Spleen (tissue), 11 donors: ENCODE results near the gene ZBTB7A. TPM values are rescaled to one million over a fixed set of nuclear protein-coding genes. Genes with fewer than 3 reads are reported as not detected.

Experiments
- DNase-seq: peaks from one replicate; pipeline ENCODE4 v3.0.0-alpha.2; 2020
- H3K27ac ChIP-seq, 8 donors: fragments of 200-600 bp; sonication (generic) in 7 of 8; 1 replicate in 4 of 8; 2 replicates in 4 of 8; pipeline versions ENCODE4 v1.5.0 to v1.8.0; 2016 to 2021; ENCODE audit warnings: inconsistent platforms in 4 of 8, mild to moderate bottlenecking in 4 of 8, moderate library complexity in 1 of 8
- H3K27me3 ChIP-seq, 7 donors: fragments of 200-600 bp; sonication (generic) in 6 of 7; replicated peaks in 1 of 7; 1 replicate in 4 of 7; 2 replicates in 3 of 7; pipeline versions ENCODE4 v1.5.0 to v1.8.0; 2016 to 2021; ENCODE audit warnings: inconsistent platforms in 3 of 7, mild to moderate bottlenecking in 1 of 7
- H3K36me3 ChIP-seq, 6 donors: fragments of 200-600 bp; sonication (generic) in 5 of 6; 1 replicate in 4 of 6; 2 replicates in 2 of 6; pipeline versions ENCODE4 v1.5.0 to v1.8.0; 2016 to 2021; ENCODE audit warnings: inconsistent platforms in 2 of 6
- H3K4me1 ChIP-seq, 6 donors: fragments of 200-600 bp; sonication (generic) in 5 of 6; 1 replicate in 3 of 6; 2 replicates in 3 of 6; pipeline versions ENCODE4 v1.5.0 to v1.8.0; 2016 to 2021; ENCODE audit warnings: inconsistent platforms in 3 of 6
- H3K4me3 ChIP-seq, 8 donors: fragments of 200-600 bp; sonication (generic) in 7 of 8; 1 replicate in 4 of 8; 2 replicates in 4 of 8; pipeline versions ENCODE4 v1.5.0 to v1.8.0; 2016 to 2021; ENCODE audit warnings: inconsistent platforms in 4 of 8, mild to moderate bottlenecking in 4 of 8, moderate library complexity in 2 of 8
- H3K9me3 ChIP-seq, 8 donors: fragments of 200-600 bp; sonication (generic) in 7 of 8; 1 replicate in 4 of 8; 2 replicates in 4 of 8; pipeline versions ENCODE4 v1.5.0 to v1.8.0; 2016 to 2021; ENCODE audit warnings: inconsistent platforms in 4 of 8
- POLR2A ChIP-seq, 3 donors: fragments of 450-650 bp; IDR thresholded peaks; one replicate each; pipeline ENCODE4 v1.5.1; 2017; ENCODE audit warnings: antibody characterized with exemption in 3 of 3, mild to moderate bottlenecking in 1 of 3
- POLR2AphosphoS5 ChIP-seq, 3 donors: sonication (generic); formaldehyde crosslinking; IDR thresholded peaks; one replicate each; pipeline ENCODE4 v1.5.1; 2017; ENCODE audit warnings: antibody characterized with exemption in 3 of 3
- WGBS, 5 donors: extraction: QIAGEN DNeasy Blood & Tissue Kit in 3 of 5; methylation state at CpG; one replicate each; pipeline versions ENCODE4 v1.1.5 to v1.1.7; 2013 to 2018; 5-methylcytosine and 5-hydroxymethylcytosine counted together
- intact Hi-C: fragments of 100-400 bp; cut with DNase I; formaldehyde crosslinking; loops from one replicate; pipeline ENCODE4 v1.15.0; 2023; ENCODE audit warnings: low total_unique reads
- polyA plus RNA-seq, 3 donors: library from polyadenylated mRNA; stranded (reverse); fragments of 200-250 nt; gene quantifications; one replicate each; pipeline ENCODE4 v1.2.1, GENCODE V29; 2013
- total RNA-seq, 7 donors: library from RNA; depleted of rRNA in 3 of 7; stranded (reverse); fragments of >200 nt in 3 of 7; fragmentation: NEBNext Ultra II Directional in 4 of 7; extraction: Animal tissue kit (Norgen Biotek cat#: 25700) in 4 of 7; gene quantifications; one replicate each; pipeline versions ENCODE4 v1.1.0 to v1.2.1, GENCODE V29; 2016 to 2021
- TF ChIP-seq, protein P1 (sequence below), 11 experiments: fragments of 200-600 bp in 7 of 11; fragments of 450-650 bp in 4 of 11; sonication (generic) in 4 of 11; IDR thresholded peaks in 8 of 11; conservative IDR thresholded peaks in 3 of 11; 1 replicate in 7 of 11; 2 replicates in 4 of 11; pipeline versions ENCODE4 v1.4.0 to v1.8.0; 2016 to 2021; ENCODE audit warnings: antibody characterized with exemption in 11 of 11, inconsistent platforms in 4 of 11, mild to moderate bottlenecking in 1 of 11
- donor health status: healthy with polysubstance abuse.
- donor health status: DM: no; HTN: no; CAD: no; lungs with moderate emphysema.
- donor health status: DM: no; HTN: no; CAD: no.
- donor health status: Bipolar disorder and iron deficiency.
- donor health status: healthy.
- donor health status: DM: no; HTN: no; CAD: no.
- donor health status: DM: yes; HTN: yes; CAD: no.

The ZBTB7A gene
- total and polyA plus RNA-seq, 10 donors: 4.0 to 68.1 (median 50.8) TPM

DNA sequence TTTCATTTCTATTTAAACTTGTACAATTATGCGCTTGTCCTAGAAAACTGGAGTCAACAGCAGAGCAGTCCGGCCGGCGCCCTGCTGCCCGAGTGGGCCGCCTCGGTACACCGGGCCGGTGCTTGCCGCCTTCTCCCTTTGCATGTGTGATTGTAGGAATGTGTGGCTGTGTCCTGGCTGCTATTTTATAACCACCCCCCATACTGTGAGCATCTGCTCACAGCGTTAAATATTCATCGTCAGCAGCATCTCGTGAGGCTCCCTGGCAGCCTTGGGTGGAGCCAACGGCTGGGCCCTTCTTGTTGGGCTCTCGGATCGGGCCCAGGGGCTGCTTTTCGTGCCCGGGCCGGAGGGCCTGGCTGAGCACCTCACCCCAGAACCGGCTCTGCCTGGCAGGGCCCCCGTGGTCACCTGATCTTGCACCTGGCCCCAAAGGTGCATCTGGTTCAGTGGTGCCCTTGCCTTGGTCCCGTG lies 48.5 kb downstream of the ZBTB7A start:
- intact Hi-C loops: no loop called here

DNA sequence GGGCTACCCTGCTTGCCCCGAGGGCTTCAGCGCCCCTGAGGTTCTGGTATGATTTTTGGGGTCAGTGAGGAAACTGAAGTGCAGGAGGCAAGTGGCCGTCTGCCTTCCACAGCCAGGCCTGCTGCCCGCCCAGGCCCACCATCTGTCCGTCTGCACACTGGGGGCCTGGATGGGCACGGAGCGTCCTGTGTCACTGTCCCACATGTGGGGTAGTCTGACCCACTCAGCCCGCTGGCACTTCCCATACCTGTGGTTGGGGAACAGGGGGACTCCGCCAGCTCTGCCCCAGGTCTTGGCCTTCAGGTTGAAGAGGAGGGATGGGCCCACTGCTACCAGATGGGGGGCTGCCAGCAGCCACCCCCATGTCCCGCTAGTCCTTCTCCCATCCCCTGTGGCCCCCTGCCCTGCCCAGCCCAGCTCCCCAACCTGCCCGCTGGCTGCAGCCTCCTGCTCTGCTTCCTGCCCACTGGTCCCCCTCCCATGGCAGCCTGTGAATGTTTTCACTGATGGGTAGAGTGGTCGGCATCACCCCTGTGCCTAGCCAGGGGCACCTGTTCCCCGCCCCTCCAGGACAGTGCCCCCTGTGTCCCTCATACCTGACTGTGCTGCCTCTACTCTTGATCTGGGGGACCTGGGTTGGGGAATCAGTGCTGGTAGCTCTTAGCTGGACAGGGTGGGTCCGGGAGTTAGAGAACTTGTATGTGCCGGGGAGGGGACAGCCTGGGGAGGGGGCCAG lies 49.6 kb downstream of the ZBTB7A start:
- intact Hi-C loops: no loop called here
- peaks cover 0 to 85% (median 38%) of the 10 kb centered on the region in 6 donors for H3K4me1 ChIP-seq
- peaks cover 0 to 100% (median 45%) of the 10 kb centered on the region in 6 donors for H3K36me3 ChIP-seq

More for the DNA sequence above, 48.5 kb downstream of the ZBTB7A start:
- no peaks in the 10 kb centered on the region for H3K27me3 ChIP-seq
- peaks cover 0 to 94% (median 39%) of the 10 kb centered on the region in 6 donors for H3K36me3 ChIP-seq
- H3K4me1 ChIP-seq: peaks cover 0 to 81% (median 41%) of the 10 kb centered on the region in 6 donors
- no peak overlapping the region for H3K4me3 ChIP-seq
- TF ChIP-seq POLR2A (IDR thresholded peaks at IDR 0.05) (no peak), POLR2AphosphoS5 (IDR thresholded peaks at IDR 0.05) (no peak)
- TF ChIP-seq, protein P1, sequence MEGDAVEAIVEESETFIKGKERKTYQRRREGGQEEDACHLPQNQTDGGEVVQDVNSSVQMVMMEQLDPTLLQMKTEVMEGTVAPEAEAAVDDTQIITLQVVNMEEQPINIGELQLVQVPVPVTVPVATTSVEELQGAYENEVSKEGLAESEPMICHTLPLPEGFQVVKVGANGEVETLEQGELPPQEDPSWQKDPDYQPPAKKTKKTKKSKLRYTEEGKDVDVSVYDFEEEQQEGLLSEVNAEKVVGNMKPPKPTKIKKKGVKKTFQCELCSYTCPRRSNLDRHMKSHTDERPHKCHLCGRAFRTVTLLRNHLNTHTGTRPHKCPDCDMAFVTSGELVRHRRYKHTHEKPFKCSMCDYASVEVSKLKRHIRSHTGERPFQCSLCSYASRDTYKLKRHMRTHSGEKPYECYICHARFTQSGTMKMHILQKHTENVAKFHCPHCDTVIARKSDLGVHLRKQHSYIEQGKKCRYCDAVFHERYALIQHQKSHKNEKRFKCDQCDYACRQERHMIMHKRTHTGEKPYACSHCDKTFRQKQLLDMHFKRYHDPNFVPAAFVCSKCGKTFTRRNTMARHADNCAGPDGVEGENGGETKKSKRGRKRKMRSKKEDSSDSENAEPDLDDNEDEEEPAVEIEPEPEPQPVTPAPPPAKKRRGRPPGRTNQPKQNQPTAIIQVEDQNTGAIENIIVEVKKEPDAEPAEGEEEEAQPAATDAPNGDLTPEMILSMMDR (IDR thresholded peaks at IDR 0.05 in 8 of 11, conservative IDR thresholded peaks at IDR 0.05 in 3 of 11): no peak
- no peak overlapping the region for H3K27ac ChIP-seq
- DNase-seq: no peak
- peaks cover 0 to 9% (median 0%) of the 10 kb centered on the region in 8 donors for H3K9me3 ChIP-seq
- WGBS, 5 donors: 88 to 95% (median 92%) methylated on average over 18 to 22 of the region's 22 CpGs

DNA sequence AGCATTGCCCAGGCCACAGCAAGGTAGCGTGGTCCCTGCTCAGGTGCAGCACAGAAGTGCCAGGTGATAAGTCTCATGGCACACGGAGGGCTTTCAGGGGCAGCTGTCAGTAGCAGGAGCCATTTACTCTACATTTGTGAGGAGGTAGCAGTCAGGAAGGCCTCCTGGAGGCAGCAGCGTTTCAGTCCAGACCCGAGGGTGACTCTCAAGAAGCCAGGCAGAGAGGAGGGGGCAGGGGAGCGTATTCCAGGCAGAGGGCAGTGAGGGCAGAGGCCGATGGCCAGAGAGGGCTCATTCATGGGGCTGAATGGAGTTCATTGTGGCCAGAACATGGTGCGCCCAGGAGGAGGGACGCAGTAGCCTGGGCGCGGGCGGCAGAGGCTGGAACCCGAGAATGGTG lies 50.2 kb downstream of the ZBTB7A start:
- no peak for DNase-seq
- Histone ChIP-seq H3K36me3 (peaks cover 0 to 96% (median 45%) of the 10 kb centered on the region in 6 donors), H3K4me1 (peaks cover 0 to 86% (median 38%) of the 10 kb centered on the region in 6 donors), H3K4me3 (no peak overlapping the region), H3K27me3 (no peaks in the 10 kb centered on the region), H3K27ac (peak overlapping the region in 5 of 8 donors; percentile 17 to 63 (median 46)), H3K9me3 (no peaks in the 10 kb centered on the region)
- intact Hi-C loops: no loop called here
- WGBS, 5 donors: 88 to 94% (median 92%) methylated on average over 11 to 12 of the region's 12 CpGs
- TF ChIP-seq, protein P1 (IDR thresholded peaks at IDR 0.05 in 8 of 11, conservative IDR thresholded peaks at IDR 0.05 in 3 of 11): no peak
- no peak for TF ChIP-seq POLR2A (IDR thresholded peaks at IDR 0.05)

More for the DNA sequence above, 49.6 kb downstream of the ZBTB7A start:
- 89 to 99% (median 96%) methylated on average over 9 to 15 of the region's 15 CpGs for WGBS, 5 donors
- Histone ChIP-seq H3K9me3 (peaks cover 0 to 6% (median 0%) of the 10 kb centered on the region in 8 donors), H3K27ac (no peak overlapping the region), H3K27me3 (no peaks in the 10 kb centered on the region), H3K4me3 (no peak overlapping the region)
- TF ChIP-seq, protein P1 (IDR thresholded peaks at IDR 0.05 in 8 of 11, conservative IDR thresholded peaks at IDR 0.05 in 3 of 11): no peak
- TF ChIP-seq POLR2A (IDR thresholded peaks at IDR 0.05) (no peak), POLR2AphosphoS5 (IDR thresholded peaks at IDR 0.05) (no peak)
- DNase-seq: no peak

DNA sequence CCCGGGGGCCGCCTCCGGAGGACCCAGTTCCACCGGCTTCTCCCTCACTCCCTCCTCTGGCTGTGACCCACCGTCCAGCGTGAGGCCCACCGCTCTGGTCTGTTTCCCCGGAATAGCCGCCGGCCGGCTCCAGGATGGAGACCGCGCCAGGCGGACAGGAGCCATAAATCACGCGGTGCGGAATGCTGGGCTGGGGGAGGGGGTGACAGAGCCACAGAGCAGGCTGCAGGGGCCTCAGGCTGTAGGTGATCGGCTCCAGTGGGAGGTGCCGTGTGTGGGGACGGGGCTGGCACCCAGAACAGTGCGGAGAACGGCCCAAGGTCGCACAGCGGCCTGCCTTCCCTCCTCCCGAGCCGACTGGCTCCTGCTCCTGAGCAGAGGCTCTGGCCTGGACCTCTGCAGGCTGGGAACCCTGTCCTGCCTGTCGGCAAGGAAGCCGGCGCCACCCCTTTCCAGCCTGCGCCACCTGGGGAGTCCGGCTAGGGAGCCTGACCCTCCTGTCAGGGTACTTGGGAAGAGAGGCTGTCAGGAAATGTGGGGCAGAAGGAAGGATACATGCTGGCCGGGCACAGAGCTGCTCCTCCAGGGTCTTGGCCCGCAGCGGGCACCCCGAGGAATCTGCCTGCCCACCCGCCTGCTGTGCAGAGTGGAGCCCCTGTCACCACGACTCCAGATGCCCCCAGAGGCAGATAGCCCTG lies 50.8 kb downstream of the ZBTB7A start:
- H3K27ac ChIP-seq: peak overlapping the region in 5 of 8 donors; percentile 17 to 63 (median 46)
- no peaks in the 10 kb centered on the region for H3K9me3 ChIP-seq
- peak in 1 of 3 donors; percentile 7 for TF ChIP-seq POLR2AphosphoS5 (IDR thresholded peaks at IDR 0.05)
- TF ChIP-seq, protein P1 (IDR thresholded peaks at IDR 0.05 in 8 of 11, conservative IDR thresholded peaks at IDR 0.05 in 3 of 11): no peak
- DNase-seq: no peak
- H3K4me3 ChIP-seq: peak overlapping the region in 1 of 8 donors; percentile 29
- 52 to 68% (median 65%) methylated on average over 28 to 37 of the region's 37 CpGs for WGBS, 5 donors
- peaks cover 5 to 86% (median 42%) of the 10 kb centered on the region in 6 donors for H3K4me1 ChIP-seq
- H3K27me3 ChIP-seq: no peaks in the 10 kb centered on the region
- intact Hi-C loops: no loop called here
- peaks cover 0 to 95% (median 46%) of the 10 kb centered on the region in 6 donors for H3K36me3 ChIP-seq
